ENCODE data around the gene AP1M2.

- TF ChIP-seq, protein P1, sequence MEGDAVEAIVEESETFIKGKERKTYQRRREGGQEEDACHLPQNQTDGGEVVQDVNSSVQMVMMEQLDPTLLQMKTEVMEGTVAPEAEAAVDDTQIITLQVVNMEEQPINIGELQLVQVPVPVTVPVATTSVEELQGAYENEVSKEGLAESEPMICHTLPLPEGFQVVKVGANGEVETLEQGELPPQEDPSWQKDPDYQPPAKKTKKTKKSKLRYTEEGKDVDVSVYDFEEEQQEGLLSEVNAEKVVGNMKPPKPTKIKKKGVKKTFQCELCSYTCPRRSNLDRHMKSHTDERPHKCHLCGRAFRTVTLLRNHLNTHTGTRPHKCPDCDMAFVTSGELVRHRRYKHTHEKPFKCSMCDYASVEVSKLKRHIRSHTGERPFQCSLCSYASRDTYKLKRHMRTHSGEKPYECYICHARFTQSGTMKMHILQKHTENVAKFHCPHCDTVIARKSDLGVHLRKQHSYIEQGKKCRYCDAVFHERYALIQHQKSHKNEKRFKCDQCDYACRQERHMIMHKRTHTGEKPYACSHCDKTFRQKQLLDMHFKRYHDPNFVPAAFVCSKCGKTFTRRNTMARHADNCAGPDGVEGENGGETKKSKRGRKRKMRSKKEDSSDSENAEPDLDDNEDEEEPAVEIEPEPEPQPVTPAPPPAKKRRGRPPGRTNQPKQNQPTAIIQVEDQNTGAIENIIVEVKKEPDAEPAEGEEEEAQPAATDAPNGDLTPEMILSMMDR (optimal IDR thresholded peaks at IDR 0.05 in 1 of 3, IDR thresholded peaks at IDR 0.05 in 1 of 3, conservative IDR thresholded peaks at IDR 0.05 in 1 of 3; ENCODE audit: extremely low read depth in 1 of 3, insufficient read depth in 2 of 3, low read length in 3 of 3), result peak in 2 of 3 experiments; percentile 26 to 40
- no peak for TF ChIP-seq EZH2 (IDR thresholded peaks at IDR 0.05; ENCODE audit: low read length)
Measured at GRCh38 chr19:10554760-10555609, 32.1 kb downstream of the AP1M2 start.

All from keratinocyte (primary cell).